Sigmoid colon (tissue), 4 donors: Measurements from ENCODE around the gene DLAT.

Experiments
- EP300 ChIP-seq, 4 donors: sonication (generic); formaldehyde crosslinking; IDR thresholded peaks; one replicate each; pipeline ENCODE4 v1.6.1; 2017; ENCODE audit warnings: antibody characterized with exemption in 4 of 4
- POLR2A ChIP-seq, 2 donors: fragments of 450-650 bp; IDR thresholded peaks; one replicate each; pipeline ENCODE4 v1.6.1; 2016; ENCODE audit warnings: antibody characterized with exemption in 2 of 2, mild to moderate bottlenecking in 2 of 2, moderate library complexity in 2 of 2

GRCh38 chr11:112103446-112103845 lies 78.2 kb downstream of the DLAT start:
- TF ChIP-seq EP300 (IDR thresholded peaks at IDR 0.05) (no peak), POLR2A (IDR thresholded peaks at IDR 0.05) (no peak)
